ENCODE measurements around the gene NDUFB10. TPM values are rescaled to one million over a fixed set of nuclear protein-coding genes. Genes with fewer than 3 reads are reported as not detected.

The NDUFB10 gene
- total and polyA plus RNA-seq, 2 experiments from 2014 or later: 244 to 495 TPM

DNA sequence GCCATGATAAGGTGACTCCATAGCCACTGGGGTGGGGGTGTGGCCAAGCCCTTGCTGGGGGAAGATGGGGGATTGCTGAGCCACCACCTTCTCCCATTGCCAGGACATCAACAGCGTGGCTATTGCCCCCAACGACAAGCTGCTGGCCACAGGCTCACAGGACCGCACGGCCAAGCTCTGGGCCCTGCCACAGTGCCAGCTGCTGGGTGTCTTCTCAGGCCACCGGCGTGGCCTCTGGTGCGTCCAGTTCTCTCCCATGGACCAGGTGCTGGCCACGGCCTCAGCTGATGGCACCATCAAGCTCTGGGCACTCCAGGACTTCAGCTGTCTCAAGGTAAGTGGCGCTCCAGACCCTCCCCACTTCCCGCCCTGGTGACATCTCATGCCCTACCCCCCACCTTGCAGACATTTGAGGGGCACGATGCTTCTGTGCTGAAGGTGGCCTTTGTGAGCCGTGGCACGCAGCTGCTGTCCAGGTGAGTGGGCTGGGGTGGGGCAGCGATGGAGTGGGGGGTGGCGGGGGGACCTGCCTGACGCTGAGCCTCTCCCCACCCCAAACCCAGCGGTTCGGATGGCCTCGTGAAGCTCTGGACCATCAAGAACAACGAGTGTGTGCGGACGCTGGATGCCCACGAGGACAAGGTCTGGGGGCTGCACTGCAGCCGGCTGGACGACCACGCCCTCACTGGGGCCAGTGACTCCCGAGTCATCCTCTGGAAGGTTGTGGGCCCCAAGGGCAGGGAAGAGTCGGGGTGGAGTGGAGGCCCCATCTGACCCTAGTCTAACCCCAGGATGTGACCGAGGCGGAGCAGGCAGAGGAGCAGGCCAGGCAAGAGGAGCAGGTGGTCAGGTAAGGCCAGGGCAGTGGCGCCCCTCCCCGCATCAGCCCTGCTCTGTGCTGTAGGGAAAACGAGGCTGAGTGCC lies 17.9 kb downstream of the NDUFB10 start:
- H3K4me3 Mint-ChIP-seq: no peak overlapping the region
- DNase-seq (ENCODE audit: low spot score) (no peak), ATAC-seq (no peak)
- H4K20me1 ChIP-seq (replicated peaks; ENCODE audit: insufficient read depth): no peaks in the 10 kb centered on the region; the same call in 1 of the 2 replicates
- no peak overlapping the region for H2AFZ ChIP-seq
- H3F3A ChIP-seq (replicated peaks; ENCODE audit: low read depth): peaks cover 13% of the 10 kb centered on the region; the same call in 1 of the 2 replicates
- no peak overlapping the region for H3K4me2 ChIP-seq
- no peak for TF ChIP-seq POLR2AphosphoS5 (IDR thresholded peaks at IDR 0.05; ENCODE audit: low read depth)
- TF ChIP-seq STAT1 (IDR thresholded peaks at IDR 0.05; ENCODE audit: unreplicated experiment): no peak
- no peak overlapping the region for H3K27ac Mint-ChIP-seq
- H3K4me1 ChIP-seq (ENCODE audit: insufficient read depth): peaks cover 21% of the 10 kb centered on the region
- H3K36me3 Mint-ChIP-seq (ENCODE audit: low read depth): peaks cover 13% of the 10 kb centered on the region
- no peaks in the 10 kb centered on the region for H3K36me3 ChIP-seq (ENCODE audit: insufficient read depth)
- peaks cover 16% of the 10 kb centered on the region for H3K79me2 ChIP-seq (replicated peaks; ENCODE audit: insufficient read depth)
- no peaks in the 10 kb centered on the region for H3K9me2 ChIP-seq (ENCODE audit: insufficient read depth)
- no peaks in the 10 kb centered on the region for H3K9me3 Mint-ChIP-seq
- peaks cover 33% of the 10 kb centered on the region for H3K27me3 Mint-ChIP-seq (ENCODE audit: insufficient read depth, low read depth, poor library complexity)
- peaks cover 17% of the 10 kb centered on the region for H3K4me1 Mint-ChIP-seq
- H3K27me3 ChIP-seq (ENCODE audit: insufficient read depth): peaks cover 26% of the 10 kb centered on the region
- no peak overlapping the region for H3K4me3 ChIP-seq
- H3K27ac ChIP-seq (ENCODE audit: low read depth): no peak overlapping the region

DNA sequence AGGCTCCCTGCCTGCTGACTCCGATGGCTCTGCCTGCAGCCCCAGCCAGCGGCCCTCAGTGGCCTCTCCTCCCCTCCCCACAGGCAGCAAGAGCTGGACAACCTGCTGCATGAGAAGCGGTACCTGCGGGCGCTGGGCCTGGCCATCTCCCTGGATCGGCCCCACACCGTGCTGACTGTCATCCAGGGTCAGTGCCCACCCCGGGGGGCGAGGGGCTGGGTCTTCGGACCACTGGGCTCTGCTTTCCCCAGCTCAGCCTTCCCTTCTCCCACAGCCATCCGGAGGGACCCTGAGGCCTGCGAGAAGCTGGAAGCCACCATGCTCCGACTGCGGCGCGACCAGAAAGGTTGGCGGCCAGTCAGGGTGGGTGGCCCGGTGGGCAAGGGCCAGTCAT lies 18.5 kb downstream of the NDUFB10 start:
- H4K20me1 ChIP-seq (replicated peaks; ENCODE audit: insufficient read depth): no peaks in the 10 kb centered on the region; the same call in none of the 2 replicates
- no peak for TF ChIP-seq EZH2 (IDR thresholded peaks at IDR 0.05; ENCODE audit: low read depth, unreplicated experiment)
- no peak for TF ChIP-seq CREB1 (CRISPR knock-in tag; IDR thresholded peaks at IDR 0.05; ENCODE audit: low read depth)
- TF ChIP-seq, protein P1, sequence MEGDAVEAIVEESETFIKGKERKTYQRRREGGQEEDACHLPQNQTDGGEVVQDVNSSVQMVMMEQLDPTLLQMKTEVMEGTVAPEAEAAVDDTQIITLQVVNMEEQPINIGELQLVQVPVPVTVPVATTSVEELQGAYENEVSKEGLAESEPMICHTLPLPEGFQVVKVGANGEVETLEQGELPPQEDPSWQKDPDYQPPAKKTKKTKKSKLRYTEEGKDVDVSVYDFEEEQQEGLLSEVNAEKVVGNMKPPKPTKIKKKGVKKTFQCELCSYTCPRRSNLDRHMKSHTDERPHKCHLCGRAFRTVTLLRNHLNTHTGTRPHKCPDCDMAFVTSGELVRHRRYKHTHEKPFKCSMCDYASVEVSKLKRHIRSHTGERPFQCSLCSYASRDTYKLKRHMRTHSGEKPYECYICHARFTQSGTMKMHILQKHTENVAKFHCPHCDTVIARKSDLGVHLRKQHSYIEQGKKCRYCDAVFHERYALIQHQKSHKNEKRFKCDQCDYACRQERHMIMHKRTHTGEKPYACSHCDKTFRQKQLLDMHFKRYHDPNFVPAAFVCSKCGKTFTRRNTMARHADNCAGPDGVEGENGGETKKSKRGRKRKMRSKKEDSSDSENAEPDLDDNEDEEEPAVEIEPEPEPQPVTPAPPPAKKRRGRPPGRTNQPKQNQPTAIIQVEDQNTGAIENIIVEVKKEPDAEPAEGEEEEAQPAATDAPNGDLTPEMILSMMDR (conservative IDR thresholded peaks at IDR 0.05; ENCODE audit: low read depth in 2 of 2): no peak
- TF ChIP-seq STAT1 (IDR thresholded peaks at IDR 0.05; ENCODE audit: unreplicated experiment): no peak
- TF ChIP-seq, protein P2, sequence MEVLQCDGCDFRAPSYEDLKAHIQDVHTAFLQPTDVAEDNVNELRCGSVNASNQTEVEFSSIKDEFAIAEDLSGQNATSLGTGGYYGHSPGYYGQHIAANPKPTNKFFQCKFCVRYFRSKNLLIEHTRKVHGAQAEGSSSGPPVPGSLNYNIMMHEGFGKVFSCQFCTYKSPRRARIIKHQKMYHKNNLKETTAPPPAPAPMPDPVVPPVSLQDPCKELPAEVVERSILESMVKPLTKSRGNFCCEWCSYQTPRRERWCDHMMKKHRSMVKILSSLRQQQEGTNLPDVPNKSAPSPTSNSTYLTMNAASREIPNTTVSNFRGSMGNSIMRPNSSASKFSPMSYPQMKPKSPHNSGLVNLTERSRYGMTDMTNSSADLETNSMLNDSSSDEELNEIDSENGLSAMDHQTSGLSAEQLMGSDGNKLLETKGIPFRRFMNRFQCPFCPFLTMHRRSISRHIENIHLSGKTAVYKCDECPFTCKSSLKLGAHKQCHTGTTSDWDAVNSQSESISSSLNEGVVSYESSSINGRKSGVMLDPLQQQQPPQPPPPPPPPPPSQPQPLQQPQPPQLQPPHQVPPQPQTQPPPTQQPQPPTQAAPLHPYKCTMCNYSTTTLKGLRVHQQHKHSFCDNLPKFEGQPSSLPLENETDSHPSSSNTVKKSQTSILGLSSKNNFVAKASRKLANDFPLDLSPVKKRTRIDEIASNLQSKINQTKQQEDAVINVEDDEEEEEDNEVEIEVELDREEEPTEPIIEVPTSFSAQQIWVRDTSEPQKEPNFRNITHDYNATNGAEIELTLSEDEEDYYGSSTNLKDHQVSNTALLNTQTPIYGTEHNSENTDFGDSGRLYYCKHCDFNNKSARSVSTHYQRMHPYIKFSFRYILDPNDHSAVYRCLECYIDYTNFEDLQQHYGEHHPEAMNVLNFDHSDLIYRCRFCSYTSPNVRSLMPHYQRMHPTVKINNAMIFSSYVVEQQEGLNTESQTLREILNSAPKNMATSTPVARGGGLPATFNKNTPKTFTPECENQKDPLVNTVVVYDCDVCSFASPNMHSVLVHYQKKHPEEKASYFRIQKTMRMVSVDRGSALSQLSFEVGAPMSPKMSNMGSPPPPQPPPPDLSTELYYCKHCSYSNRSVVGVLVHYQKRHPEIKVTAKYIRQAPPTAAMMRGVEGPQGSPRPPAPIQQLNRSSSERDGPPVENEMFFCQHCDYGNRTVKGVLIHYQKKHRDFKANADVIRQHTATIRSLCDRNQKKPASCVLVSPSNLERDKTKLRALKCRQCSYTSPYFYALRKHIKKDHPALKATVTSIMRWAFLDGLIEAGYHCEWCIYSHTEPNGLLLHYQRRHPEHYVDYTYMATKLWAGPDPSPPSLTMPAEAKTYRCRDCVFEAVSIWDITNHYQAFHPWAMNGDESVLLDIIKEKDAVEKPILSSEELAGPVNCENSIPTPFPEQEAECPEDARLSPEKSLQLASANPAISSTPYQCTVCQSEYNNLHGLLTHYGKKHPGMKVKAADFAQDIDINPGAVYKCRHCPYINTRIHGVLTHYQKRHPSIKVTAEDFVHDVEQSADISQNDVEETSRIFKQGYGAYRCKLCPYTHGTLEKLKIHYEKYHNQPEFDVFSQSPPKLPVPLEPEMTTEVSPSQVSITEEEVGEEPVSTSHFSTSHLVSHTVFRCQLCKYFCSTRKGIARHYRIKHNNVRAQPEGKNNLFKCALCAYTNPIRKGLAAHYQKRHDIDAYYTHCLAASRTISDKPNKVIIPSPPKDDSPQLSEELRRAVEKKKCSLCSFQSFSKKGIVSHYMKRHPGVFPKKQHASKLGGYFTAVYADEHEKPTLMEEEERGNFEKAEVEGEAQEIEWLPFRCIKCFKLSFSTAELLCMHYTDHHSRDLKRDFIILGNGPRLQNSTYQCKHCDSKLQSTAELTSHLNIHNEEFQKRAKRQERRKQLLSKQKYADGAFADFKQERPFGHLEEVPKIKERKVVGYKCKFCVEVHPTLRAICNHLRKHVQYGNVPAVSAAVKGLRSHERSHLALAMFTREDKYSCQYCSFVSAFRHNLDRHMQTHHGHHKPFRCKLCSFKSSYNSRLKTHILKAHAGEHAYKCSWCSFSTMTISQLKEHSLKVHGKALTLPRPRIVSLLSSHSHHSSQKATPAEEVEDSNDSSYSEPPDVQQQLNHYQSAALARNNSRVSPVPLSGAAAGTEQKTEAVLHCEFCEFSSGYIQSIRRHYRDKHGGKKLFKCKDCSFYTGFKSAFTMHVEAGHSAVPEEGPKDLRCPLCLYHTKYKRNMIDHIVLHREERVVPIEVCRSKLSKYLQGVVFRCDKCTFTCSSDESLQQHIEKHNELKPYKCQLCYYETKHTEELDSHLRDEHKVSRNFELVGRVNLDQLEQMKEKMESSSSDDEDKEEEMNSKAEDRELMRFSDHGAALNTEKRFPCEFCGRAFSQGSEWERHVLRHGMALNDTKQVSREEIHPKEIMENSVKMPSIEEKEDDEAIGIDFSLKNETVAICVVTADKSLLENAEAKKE (CRISPR knock-in tag; IDR thresholded peaks at IDR 0.05): no peak
- TF ChIP-seq NANOG (IDR thresholded peaks at IDR 0.05; ENCODE audit: borderline replicate concordance): no peak
- TF ChIP-seq, protein P3, sequence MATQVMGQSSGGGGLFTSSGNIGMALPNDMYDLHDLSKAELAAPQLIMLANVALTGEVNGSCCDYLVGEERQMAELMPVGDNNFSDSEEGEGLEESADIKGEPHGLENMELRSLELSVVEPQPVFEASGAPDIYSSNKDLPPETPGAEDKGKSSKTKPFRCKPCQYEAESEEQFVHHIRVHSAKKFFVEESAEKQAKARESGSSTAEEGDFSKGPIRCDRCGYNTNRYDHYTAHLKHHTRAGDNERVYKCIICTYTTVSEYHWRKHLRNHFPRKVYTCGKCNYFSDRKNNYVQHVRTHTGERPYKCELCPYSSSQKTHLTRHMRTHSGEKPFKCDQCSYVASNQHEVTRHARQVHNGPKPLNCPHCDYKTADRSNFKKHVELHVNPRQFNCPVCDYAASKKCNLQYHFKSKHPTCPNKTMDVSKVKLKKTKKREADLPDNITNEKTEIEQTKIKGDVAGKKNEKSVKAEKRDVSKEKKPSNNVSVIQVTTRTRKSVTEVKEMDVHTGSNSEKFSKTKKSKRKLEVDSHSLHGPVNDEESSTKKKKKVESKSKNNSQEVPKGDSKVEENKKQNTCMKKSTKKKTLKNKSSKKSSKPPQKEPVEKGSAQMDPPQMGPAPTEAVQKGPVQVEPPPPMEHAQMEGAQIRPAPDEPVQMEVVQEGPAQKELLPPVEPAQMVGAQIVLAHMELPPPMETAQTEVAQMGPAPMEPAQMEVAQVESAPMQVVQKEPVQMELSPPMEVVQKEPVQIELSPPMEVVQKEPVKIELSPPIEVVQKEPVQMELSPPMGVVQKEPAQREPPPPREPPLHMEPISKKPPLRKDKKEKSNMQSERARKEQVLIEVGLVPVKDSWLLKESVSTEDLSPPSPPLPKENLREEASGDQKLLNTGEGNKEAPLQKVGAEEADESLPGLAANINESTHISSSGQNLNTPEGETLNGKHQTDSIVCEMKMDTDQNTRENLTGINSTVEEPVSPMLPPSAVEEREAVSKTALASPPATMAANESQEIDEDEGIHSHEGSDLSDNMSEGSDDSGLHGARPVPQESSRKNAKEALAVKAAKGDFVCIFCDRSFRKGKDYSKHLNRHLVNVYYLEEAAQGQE (IDR thresholded peaks at IDR 0.05; ENCODE audit: unreplicated experiment): no peak
- TF ChIP-seq EZH2phosphoT487 (IDR thresholded peaks at IDR 0.05; ENCODE audit: unreplicated experiment): no peak

More for the DNA sequence above, 18.5 kb downstream of the NDUFB10 start:
- Histone ChIP-seq H3K4me3 (no peak overlapping the region), H3K27ac (ENCODE audit: low read depth) (no peak overlapping the region), H3K27me3 (ENCODE audit: insufficient read depth) (peaks cover 32% of the 10 kb centered on the region), H2AFZ (no peak overlapping the region), H3F3A (replicated peaks; ENCODE audit: low read depth) (peaks cover 18% of the 10 kb centered on the region), H3K4me1 (ENCODE audit: insufficient read depth) (peaks cover 18% of the 10 kb centered on the region), H3K9me2 (ENCODE audit: insufficient read depth) (no peaks in the 10 kb centered on the region), H3K79me2 (replicated peaks; ENCODE audit: insufficient read depth) (peaks cover 9% of the 10 kb centered on the region), H3K36me3 (ENCODE audit: insufficient read depth) (no peaks in the 10 kb centered on the region), H3K4me2 (no peak overlapping the region)
- peaks cover 17% of the 10 kb centered on the region for H3K4me1 Mint-ChIP-seq
- DNase-seq (ENCODE audit: low spot score): no peak
- H3K36me3 Mint-ChIP-seq (ENCODE audit: low read depth): peaks cover 12% of the 10 kb centered on the region
- H3K27ac Mint-ChIP-seq: no peak overlapping the region
- ATAC-seq: no peak
- no peak overlapping the region for H3K4me3 Mint-ChIP-seq
- no peaks in the 10 kb centered on the region for H3K9me3 Mint-ChIP-seq
- H3K27me3 Mint-ChIP-seq (ENCODE audit: insufficient read depth, low read depth, poor library complexity): peaks cover 37% of the 10 kb centered on the region
